ENCODE data around the gene MAP2K7. TPM values are rescaled to one million over a fixed set of nuclear protein-coding genes. Genes with fewer than 3 reads are reported as not detected.

MAP2K7 gene
- total RNA-seq, 1 experiment from 2014 or later = 59.1 TPM

- Histone ChIP-seq H3K4me1 (ENCODE audit: control insufficient read depth in 1 of 2, insufficient read depth in 2 of 2, low read length in 2 of 2) (peaks cover 3 to 27% of the 10 kb centered on the region in 2 experiments; a peak in 2 of 4 replicates), H4K20me1 (ENCODE audit: insufficient read depth) (no peaks in the 10 kb centered on the region), H2AFZ (ENCODE audit: low read depth, low read length, poor library complexity, severe bottlenecking) (no peak overlapping the region), H3K9me3 (ENCODE audit: control insufficient read depth in 1 of 2, insufficient read depth in 1 of 2, low read depth in 1 of 2, low read length in 2 of 2) (no peaks in the 10 kb centered on the region), H3K9ac (ENCODE audit: low read length) (no peak overlapping the region), H3K27ac (ENCODE audit: low read depth, low read length) (no peak overlapping the region), H3K27me3 (ENCODE audit: insufficient read depth, low read length) (no peaks in the 10 kb centered on the region), H3K9me2 (ENCODE audit: insufficient read depth) (no peaks in the 10 kb centered on the region), H3K79me2 (ENCODE audit: insufficient read depth, low read length) (peaks cover 34% of the 10 kb centered on the region), H3K4me3 (replicated peaks in 1 of 2; ENCODE audit: low read depth in 1 of 2, low read length in 2 of 2) (no peak overlapping the region), H3K4me2 (ENCODE audit: low read length) (no peak overlapping the region), H3K36me3 (ENCODE audit: control insufficient read depth in 1 of 2, insufficient read depth in 2 of 2, low read length in 2 of 2) (peaks cover 0 to 9% of the 10 kb centered on the region in 2 experiments; a peak in 2 of 4 replicates)
- ChIA-PET RAD21 (ENCODE audit: low non-redundant PET in 1 of 2, low total read pairs in 2 of 2, uncharacterized antibody in 2 of 2, unreplicated experiment in 2 of 2) (no interaction called here), CTCF (no interaction called here), POLR2A (interaction anchor here (1.3 to 1.5 kb wide), 4 partner anchors 10 to 32 kb away, joined by 4 to 5 read pairs (median 4); partner anchors contain the start of genes LRRC8E and SNAPC2)
- intact Hi-C loops (cut with micrococcal nuclease) = no loop called here
- no peak for ATAC-seq
- DNase-seq (ENCODE audit: low read depth, low spot score) = no peak
- TF ChIP-seq ZNF274 (IDR thresholded peaks at IDR 0.05; ENCODE audit: low read depth, low read length) = no peak
- TF ChIP-seq CEBPB (IDR thresholded peaks at IDR 0.05; ENCODE audit: low read depth) = no peak
- no peak for TF ChIP-seq POLR2A (IDR thresholded peaks at IDR 0.05; ENCODE audit: borderline replicate concordance, extremely low read depth, insufficient read depth, insufficient read length)
- no peak for TF ChIP-seq SRF (IDR thresholded peaks at IDR 0.05; ENCODE audit: low read depth)
- TF ChIP-seq ZFX (IDR thresholded peaks at IDR 0.05) = no peak
- no peak for TF ChIP-seq JUND (IDR thresholded peaks at IDR 0.05)
- no peak for TF ChIP-seq SP1 (IDR thresholded peaks at IDR 0.05; ENCODE audit: low read depth)
- no peak for TF ChIP-seq CTCF (IDR thresholded peaks at IDR 0.05 in 2 of 3, conservative IDR thresholded peaks at IDR 0.05 in 1 of 3; ENCODE audit: borderline replicate concordance in 1 of 3, insufficient read depth in 1 of 3, low read depth in 2 of 3, low read length in 2 of 3)
- TF ChIP-seq ATF3 (IDR thresholded peaks at IDR 0.05) = no peak
- TF ChIP-seq YY1 (IDR thresholded peaks at IDR 0.05; ENCODE audit: extremely low read depth, insufficient replicate concordance, low read depth, low read length) = no peak
- no peak for TF ChIP-seq MAX (IDR thresholded peaks at IDR 0.05)
- TF ChIP-seq ZBTB33 (IDR thresholded peaks at IDR 0.05; ENCODE audit: extremely low read depth, insufficient replicate concordance, low read length) = no peak
- no peak for TF ChIP-seq EZH2phosphoT487 (IDR thresholded peaks at IDR 0.05; ENCODE audit: borderline replicate concordance)
- no peak for TF ChIP-seq SIN3A (IDR thresholded peaks at IDR 0.05; ENCODE audit: low read depth)
- TF ChIP-seq CBX3 (IDR thresholded peaks at IDR 0.05; ENCODE audit: low read depth) = no peak
- no peak for TF ChIP-seq POLR2AphosphoS5 (IDR thresholded peaks at IDR 0.05; ENCODE audit: low read depth, low read length)
- no peak for TF ChIP-seq TCF7L2 (IDR thresholded peaks at IDR 0.05; ENCODE audit: borderline replicate concordance, extremely low read depth, insufficient read depth, insufficient read length)
- no TSS peak for BruUV-seq (replicated peaks)
Measured at GRCh38 chr19:7901337-7901736, 2.3 kb upstream of the MAP2K7 start.

Measured in HCT116 (cell line).